Cerebellar nuclear complex (tissue), 1 donor: Measurements from ENCODE around the gene ZSCAN5A.
"Not testable (repeated sequence)": the region's sequence is repeated elsewhere in the genome, so short reads cannot be mapped to it uniquely, and the experiment has no call there.

Source experiments
- DNase-seq, 2 experiments: peaks; one replicate each; lab custom pipeline; 2025; lab: John Stamatoyannopoulos, UW

The ZSCAN5A gene

GRCh38 chr19:56271151-56271550 lies 43.5 kb downstream of the ZSCAN5A start:
- DNase-seq = no peak

DNA sequence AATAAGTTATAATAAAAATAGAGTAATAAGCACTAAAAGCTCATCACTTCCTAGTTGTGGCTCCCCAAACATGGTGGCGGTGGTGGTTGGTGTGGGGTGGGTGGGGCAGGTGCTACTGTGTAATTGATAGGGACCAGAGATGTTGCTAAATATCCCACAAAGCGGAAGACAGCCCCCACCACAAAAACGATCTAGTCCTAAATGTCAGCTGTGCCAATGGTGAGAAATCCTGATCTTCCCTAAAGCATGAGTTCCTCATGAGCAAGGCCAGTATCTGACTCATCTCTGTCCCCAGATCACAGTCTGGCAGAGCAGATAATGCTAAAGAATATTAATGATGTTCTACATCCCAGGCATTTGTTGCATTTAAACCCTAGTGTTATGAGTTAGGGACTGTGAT lies 44.0 kb downstream of the ZSCAN5A start:
- DNase-seq = no peak

- no peak for DNase-seq
Observed at GRCh38 chr19:56269348-56269747, 45.3 kb downstream of the ZSCAN5A start.

- no peak for DNase-seq
Observed at GRCh38 chr19:56266051-56266450, 48.6 kb downstream of the ZSCAN5A start.

GRCh38 chr19:56263319-56263718 lies 51.3 kb downstream of the ZSCAN5A start:
- DNase-seq = no peak

DNA sequence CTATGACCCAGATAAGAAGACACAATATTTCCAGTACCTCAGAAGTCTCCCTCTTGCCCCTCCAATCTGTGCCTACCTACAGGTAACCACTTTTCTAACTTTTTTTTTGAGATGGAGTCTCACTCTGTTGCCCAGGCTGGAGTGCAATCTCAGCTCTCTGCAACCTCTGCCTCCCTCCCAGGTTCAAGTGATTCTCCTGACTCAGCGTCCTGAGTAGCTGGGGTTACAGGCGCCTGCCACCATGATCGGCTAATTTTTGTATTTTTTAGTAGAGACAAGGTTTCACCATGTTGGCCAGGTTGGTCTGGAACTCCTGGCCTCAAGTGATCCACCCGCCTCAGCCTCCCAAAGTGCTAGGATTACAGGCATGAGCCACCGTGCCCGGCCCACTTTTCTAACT lies 52.7 kb downstream of the ZSCAN5A start:
- not testable (repeated sequence) for DNase-seq

GRCh38 chr19:56261145-56261544 lies 53.5 kb downstream of the ZSCAN5A start:
- no peak for DNase-seq

- DNase-seq = no peak
Observed at GRCh38 chr19:56258272-56258671, 56.4 kb downstream of the ZSCAN5A start.

DNA sequence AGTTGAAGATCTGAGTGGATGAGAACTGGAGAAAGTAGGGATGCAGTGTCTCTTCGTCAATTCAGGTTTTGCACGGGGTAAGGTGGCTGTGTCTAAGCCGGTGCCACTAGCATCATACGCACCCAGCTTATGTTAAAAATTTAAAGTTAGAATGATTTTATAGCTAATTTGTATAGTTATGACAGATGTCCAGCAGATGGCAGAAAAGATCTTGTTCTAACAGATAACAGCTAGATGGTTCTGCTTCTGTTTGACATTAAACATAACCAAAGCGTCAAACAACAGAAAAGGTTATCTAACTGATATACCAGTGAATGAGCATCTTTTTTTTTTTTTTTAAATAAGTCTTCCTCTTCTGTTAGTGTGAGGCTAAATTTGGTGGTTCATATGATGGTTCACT lies 60.9 kb downstream of the ZSCAN5A start:
- peak in 1 of 2 experiments; percentile 1 for DNase-seq

- DNase-seq = no peak
Observed at GRCh38 chr19:56252699-56253422, 61.8 kb downstream of the ZSCAN5A start.

GRCh38 chr19:56248736-56249338 lies 65.8 kb downstream of the ZSCAN5A start:
- DNase-seq = not testable (repeated sequence)

DNA sequence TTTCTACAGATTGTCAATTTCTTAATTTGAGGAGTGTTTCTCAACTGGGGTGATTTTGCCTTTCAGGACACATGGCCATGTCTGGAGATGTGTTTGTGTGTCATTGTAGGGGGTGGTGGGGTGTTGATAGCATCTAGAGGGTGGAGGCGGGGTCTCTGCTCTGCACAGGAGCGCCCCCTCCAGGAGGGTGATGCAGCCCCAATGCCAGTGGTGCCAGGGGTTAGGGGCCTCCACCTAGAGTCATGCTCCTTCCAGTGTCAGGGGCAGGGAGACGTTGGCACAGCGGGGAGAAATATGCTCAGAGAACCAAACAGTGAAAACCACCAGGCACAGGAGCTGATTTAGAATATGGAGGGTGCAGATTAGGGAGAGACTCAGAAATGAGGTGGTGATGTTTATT lies 68.9 kb downstream of the ZSCAN5A start:
- not testable (repeated sequence) for DNase-seq

DNA sequence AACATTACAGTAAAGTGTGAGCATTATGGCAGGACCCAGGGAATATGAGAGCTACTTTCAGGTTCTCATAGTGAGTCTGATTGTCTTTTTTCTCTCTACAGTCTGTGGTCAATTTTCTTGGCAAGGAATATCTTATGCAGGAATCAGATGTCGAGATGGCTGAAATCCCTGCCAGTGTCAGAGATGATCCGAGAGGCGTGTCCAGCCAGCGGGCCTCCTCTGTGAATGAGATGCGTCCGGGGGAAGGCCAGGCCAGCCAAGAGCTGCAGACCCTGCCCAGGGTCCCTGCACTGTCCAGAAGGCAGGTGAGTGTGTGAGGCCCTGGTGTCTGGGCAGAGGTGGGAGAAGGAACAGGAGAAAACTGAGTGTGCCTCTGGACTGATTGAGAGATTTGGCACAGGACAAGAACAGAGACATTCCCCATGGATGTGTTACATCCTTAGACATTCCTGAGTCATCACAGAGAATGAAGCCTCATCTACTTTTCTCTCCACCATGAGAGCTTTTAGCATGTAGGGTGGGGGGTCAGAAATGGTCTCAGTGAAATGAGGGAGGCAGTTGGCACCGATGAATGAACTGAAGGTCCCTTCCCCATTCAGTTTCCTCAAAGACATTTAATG lies 69.4 kb downstream of the ZSCAN5A start:
- DNase-seq = no peak

- DNase-seq = no peak
Observed at GRCh38 chr19:56223481-56223880, 91.2 kb downstream of the ZSCAN5A start.

GRCh38 chr19:56222901-56223300 lies 91.7 kb downstream of the ZSCAN5A start:
- no peak for DNase-seq

GRCh38 chr19:56221851-56222250 lies 92.8 kb downstream of the ZSCAN5A start:
- DNase-seq = no peak

DNA sequence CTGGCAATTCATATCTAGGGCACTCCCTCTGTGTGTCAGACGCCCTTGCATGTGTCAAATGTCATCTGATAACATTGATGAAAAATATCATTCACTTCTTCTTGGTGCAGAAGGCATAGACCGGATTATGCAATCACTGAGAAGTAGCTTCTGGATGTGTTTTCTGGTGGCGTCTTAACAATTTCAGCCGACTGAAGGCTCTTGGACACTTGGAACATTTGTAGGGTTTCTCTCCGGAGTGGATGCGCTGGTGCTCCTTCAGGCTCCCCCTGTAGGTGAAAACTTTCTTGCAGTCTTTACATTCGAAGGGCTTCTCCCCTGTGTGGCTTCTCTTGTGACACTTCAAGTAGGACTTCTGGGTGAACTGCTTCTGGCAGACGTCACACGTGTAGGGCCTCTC lies 93.2 kb downstream of the ZSCAN5A start:
- not testable (repeated sequence) for DNase-seq

GRCh38 chr19:56218961-56219360 lies 95.7 kb downstream of the ZSCAN5A start:
- no peak for DNase-seq

DNA sequence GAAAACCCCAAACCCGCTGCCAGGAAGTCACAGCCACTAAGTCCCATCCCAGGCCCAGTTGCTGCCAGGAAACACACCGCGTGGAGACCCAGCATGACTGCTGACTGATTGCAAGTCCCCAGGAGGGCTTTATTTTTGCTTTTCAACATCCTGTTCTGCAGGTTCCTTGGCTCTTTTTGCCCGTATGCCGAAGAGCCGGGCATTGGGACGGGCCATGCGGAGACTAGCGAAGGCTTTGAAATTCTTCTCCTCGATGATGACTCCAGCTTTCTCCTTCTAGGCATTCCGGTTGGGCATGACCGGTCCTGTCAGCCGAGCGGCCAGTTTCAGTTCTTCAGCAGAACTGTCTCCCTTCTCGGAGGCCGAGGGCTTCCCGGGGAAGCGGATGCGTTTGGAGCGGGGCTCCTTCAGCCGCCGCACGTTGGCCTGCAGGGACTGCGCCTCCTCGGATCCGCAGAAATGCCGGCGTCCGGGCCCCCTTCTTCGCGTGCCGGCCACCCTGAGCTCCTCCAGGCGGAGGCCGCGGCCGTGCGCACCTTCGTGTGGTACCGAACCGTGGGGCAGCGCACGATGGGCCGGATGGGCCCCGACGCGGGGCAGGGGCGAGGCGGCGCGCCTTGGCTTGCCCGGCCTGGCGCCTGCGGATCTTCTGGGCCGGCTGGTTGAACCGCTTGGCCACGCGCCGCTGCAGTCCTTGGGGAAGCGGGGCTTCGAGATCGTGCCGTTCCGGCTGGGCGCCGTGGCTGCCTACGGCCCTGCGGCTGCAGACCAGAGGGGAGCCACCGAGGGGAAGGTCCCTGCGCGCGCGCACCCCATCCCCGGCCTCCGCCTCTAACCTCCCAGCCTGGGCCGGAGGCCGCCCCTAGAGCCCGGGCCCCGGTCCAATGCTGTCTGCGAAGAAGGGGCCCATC lies 97.3 kb downstream of the ZSCAN5A start:
- DNase-seq = no peak

- no peak for DNase-seq
Observed at GRCh38 chr19:56211718-56212117, 102.9 kb downstream of the ZSCAN5A start.

GRCh38 chr19:56210036-56210435 lies 104.6 kb downstream of the ZSCAN5A start:
- DNase-seq = not testable (repeated sequence)

- DNase-seq = no peak
Observed at GRCh38 chr19:56209091-56209490, 105.5 kb downstream of the ZSCAN5A start.
